ENCODE results near the gene OR2AJ1. TPM values are rescaled to one million over a fixed set of nuclear protein-coding genes. Genes with fewer than 3 reads are reported as not detected.

The OR2AJ1 gene
- polyA plus RNA-seq (2013, experiment 1 of 2; ENCODE audit: insufficient read length): not detected
- not detected for polyA plus RNA-seq (2013, experiment 2 of 2; ENCODE audit: insufficient read length)

- no peak for DNase-seq
Measured at GRCh38 chr1:247924868-247925267, at the start of gene OR2AJ1. TSS of gene OR2AJ1 (plus strand) at chr1:247924889. CDS start at chr1:247933769, 8,880 bp downstream.

GRCh38 chr1:247883346-247883745 is 41.3 kb upstream of the OR2AJ1 start:
- DNase-seq: no peak

- DNase-seq: no peak
Measured at GRCh38 chr1:247884797-247885413, 39.8 kb upstream of the OR2AJ1 start.

GRCh38 chr1:247895163-247895637 is 29.5 kb upstream of the OR2AJ1 start, which contains the start of gene OR2W3:
TSS of gene OR2W3 (plus strand) at chr1:247895587. CDS start at chr1:247895587, 0 bp downstream.
- no peak for DNase-seq

- DNase-seq: no peak
Measured at GRCh38 chr1:247895976-247896375, 28.7 kb upstream of the OR2AJ1 start.

GRCh38 chr1:247904122-247904521 is 20.6 kb upstream of the OR2AJ1 start:
- no peak for DNase-seq

- DNase-seq: no peak
Measured at GRCh38 chr1:247905181-247905580, 19.5 kb upstream of the OR2AJ1 start.

GRCh38 chr1:247905910-247906503 is 18.7 kb upstream of the OR2AJ1 start:
- no peak for DNase-seq

- DNase-seq: peak; percentile 30
Measured at GRCh38 chr1:247906504-247907047, 18.1 kb upstream of the OR2AJ1 start.

GRCh38 chr1:247908766-247909165 is 15.9 kb upstream of the OR2AJ1 start:
- no peak for DNase-seq

GRCh38 chr1:247913786-247914185 is 10.9 kb upstream of the OR2AJ1 start:
- no peak for DNase-seq

GRCh38 chr1:247914941-247915662 is 9.6 kb upstream of the OR2AJ1 start:
- no peak for DNase-seq

- DNase-seq: no peak
Measured at GRCh38 chr1:247919952-247920351, 4.7 kb upstream of the OR2AJ1 start, which contains the start of gene OR2T8. TSS of gene OR2T8 (plus strand) at chr1:247920252. CDS start at chr1:247921018, 766 bp downstream.

GRCh38 chr1:247923941-247924340 is 748 bp upstream of the OR2AJ1 start:
- no peak for DNase-seq

- no peak for DNase-seq
Measured at GRCh38 chr1:247933989-247934388, 9.3 kb downstream of the OR2AJ1 start.

GRCh38 chr1:247935781-247936180 is 11.1 kb downstream of the OR2AJ1 start:
- no peak for DNase-seq

- no peak for DNase-seq
Measured at GRCh38 chr1:247936415-247936814, 11.7 kb downstream of the OR2AJ1 start.

GRCh38 chr1:247936965-247937734 is 12.5 kb downstream of the OR2AJ1 start:
- DNase-seq: peak; percentile 30

GRCh38 chr1:247942624-247943023 is 17.9 kb downstream of the OR2AJ1 start:
- no peak for DNase-seq

- no peak for DNase-seq
Measured at GRCh38 chr1:247948558-247948957, 23.9 kb downstream of the OR2AJ1 start, which contains the start of gene OR2L8. TSS of gene OR2L8 (plus strand) at chr1:247948858. CDS start at chr1:247948858, 0 bp downstream.

GRCh38 chr1:247953408-247953807 is 28.7 kb downstream of the OR2AJ1 start:
- no peak for DNase-seq

GRCh38 chr1:247961791-247962190 is 37.1 kb downstream of the OR2AJ1 start:
- DNase-seq: no peak

Measured in fibroblast of skin of back (primary cell).